ENCODE data around the gene SPAG16.
"Not testable (repeated sequence)": the region's sequence is repeated elsewhere in the genome, so short reads cannot be mapped to it uniquely, and the experiment has no call there.

Gene SPAG16

DNA sequence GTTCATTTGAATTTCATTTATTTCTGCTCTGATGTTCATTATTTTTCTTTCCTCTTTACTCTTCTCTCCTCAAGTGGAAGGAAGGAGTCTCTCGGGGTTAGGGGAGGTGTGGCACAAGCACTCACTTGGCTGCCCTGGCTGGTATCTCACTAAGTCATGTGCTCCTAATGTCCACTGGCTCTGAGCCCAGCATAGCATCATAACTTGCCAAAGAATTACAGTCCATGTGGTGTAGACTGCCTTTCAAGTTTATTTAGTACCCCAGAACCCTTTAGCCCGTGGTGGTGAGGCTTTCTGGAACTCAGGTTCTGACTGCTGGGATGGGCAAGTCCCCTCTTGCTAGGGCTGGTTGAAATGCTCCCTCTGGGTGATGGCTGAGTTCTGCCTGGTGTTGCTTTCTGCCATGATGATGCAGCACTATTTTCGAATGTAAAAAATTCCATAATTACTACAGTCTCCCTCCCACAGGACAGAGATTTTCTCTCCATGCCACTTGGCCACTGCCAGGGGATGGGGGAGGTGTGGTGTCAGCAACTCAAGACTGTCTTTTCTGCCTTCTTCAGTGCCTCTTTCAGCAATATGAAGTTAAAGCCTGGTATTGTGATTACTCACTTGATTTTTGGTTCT, 22.2 kb downstream of the SPAG16 start:
- Histone ChIP-seq H3K4me1 (ENCODE audit: insufficient read depth, low read length) (no peaks in the 10 kb centered on the region), H3K9ac (ENCODE audit: low read depth, low read length) (no peak overlapping the region), H3K9me3 (ENCODE audit: insufficient read depth, low read depth, low read length) (peaks cover 27% of the 10 kb centered on the region), H3K4me3 (ENCODE audit: low read length) (no peak overlapping the region), H3K36me3 (ENCODE audit: insufficient read depth, low read length) (peaks cover 55% of the 10 kb centered on the region), H3K27me3 (ENCODE audit: insufficient read depth, low read length) (no peaks in the 10 kb centered on the region), H3K27ac (ENCODE audit: low read depth, low read length) (no peak overlapping the region)
- 91% methylated on average over 2 of the region's 3 CpGs for WGBS

DNA sequence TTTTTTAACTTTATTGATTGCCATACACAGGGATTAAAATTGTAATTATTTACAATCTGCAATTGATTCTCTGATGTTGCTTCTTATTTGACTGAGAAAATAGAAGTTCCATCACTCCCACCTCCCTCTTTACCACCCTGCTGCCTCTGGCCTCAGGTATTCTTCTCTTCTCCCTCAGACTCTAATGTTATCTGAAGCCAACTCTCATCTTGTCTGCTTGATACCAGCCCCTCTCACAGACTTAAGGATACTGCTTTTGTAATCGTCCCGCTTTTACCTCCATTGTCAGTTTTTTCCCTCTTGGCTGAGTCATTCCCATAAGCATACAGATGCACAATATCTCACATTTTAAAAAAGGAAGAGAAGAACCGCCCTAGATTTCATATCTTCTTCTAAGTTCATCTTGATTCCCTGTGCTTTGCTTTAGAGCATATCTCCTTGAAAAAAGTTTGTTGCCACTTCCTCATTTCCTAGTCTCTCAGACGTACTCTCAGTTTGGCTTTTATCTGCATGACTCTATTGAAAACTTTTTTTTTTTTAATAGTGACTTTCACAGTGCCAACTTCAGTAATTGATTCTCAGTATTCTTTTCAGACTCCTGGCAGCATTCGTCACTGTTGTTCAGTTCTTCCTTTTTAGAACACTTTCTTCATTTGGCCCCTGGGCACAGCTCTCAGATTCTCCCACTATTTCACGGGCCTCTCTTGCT, 31.1 kb downstream of the SPAG16 start:
- Histone ChIP-seq H3K27ac (ENCODE audit: low read depth, low read length) (no peak overlapping the region), H3K36me3 (ENCODE audit: insufficient read depth, low read length) (peaks cover 27% of the 10 kb centered on the region)
- WGBS, result 89% methylated on average over 6 of the region's 6 CpGs

DNA sequence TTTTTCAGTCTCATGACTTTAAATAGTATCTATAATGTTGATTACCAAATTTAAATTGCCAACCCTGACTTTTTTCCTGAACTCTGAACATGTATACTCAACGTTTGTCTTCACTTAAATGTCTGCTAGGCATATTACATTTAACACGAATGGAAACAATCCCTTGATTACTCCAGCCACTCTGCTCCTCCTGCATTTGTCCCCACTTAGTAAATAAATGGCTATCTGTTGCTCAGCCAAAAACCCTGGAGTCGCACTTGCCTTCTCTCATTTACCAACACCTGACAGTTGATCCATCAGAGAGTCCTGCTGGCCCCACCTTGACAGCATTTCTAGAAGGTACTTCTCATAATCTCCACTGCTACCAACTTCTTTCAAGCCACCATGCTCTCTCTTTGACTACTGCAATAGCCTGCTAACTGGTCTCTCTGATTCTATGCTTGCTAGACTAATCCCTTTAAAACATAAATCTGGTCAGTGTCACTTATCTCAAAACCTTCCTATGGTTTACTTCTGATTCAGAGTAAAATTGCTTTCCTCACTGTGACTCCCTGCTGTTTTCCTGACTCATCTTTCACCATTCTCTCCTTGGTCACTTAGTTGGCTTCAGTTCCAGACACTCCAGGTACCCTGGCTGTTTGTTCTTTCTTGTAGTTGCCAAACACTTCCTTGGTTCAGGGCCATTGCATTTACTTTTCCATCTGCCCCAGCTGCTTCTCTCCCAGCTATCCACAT, 31.9 kb downstream of the SPAG16 start:
- Histone ChIP-seq H3K4me1 (ENCODE audit: insufficient read depth, low read length) (no peaks in the 10 kb centered on the region), H3K9me3 (ENCODE audit: insufficient read depth, low read depth, low read length) (no peaks in the 10 kb centered on the region), H3K27me3 (ENCODE audit: insufficient read depth, low read length) (no peaks in the 10 kb centered on the region), H3K4me3 (ENCODE audit: low read length) (no peak overlapping the region), H3K27ac (ENCODE audit: low read depth, low read length) (no peak overlapping the region), H3K36me3 (ENCODE audit: insufficient read depth, low read length) (peaks cover 25% of the 10 kb centered on the region), H3K9ac (ENCODE audit: low read depth, low read length) (no peak overlapping the region)
- WGBS, result 94% methylated on average over 3 of the region's 3 CpGs

More for the DNA sequence above, 31.1 kb downstream of the SPAG16 start:
- H3K9ac ChIP-seq (ENCODE audit: low read depth, low read length), result no peak overlapping the region
- no peak overlapping the region for H3K4me3 ChIP-seq (ENCODE audit: low read length)
- no peaks in the 10 kb centered on the region for H3K9me3 ChIP-seq (ENCODE audit: insufficient read depth, low read depth, low read length)
- H3K4me1 ChIP-seq (ENCODE audit: insufficient read depth, low read length), result no peaks in the 10 kb centered on the region
- H3K27me3 ChIP-seq (ENCODE audit: insufficient read depth, low read length), result no peaks in the 10 kb centered on the region

DNA sequence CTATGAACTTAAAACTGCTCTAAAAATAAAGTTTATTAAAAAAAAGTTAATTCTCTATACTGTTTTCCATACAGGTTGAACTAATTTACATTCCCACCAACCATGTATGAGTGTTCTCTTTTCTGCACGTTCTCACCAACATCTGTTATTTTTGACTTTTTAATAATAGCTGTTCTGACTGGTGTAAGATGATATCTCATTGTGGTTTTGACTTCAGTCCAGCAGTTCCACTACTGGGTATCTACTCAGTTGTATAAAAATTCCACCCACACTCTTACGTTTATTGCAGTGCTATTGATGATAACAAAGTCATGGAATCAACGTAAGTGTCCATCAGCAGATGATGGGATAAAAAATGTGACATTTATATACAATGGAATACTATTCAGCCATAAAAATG, 33.7 kb downstream of the SPAG16 start:
- Histone ChIP-seq H3K4me1 (ENCODE audit: insufficient read depth, low read length) (no peaks in the 10 kb centered on the region), H3K9me3 (ENCODE audit: insufficient read depth, low read depth, low read length) (no peaks in the 10 kb centered on the region), H3K36me3 (ENCODE audit: insufficient read depth, low read length) (peaks cover 20% of the 10 kb centered on the region), H3K27ac (ENCODE audit: low read depth, low read length) (no peak overlapping the region), H3K4me3 (ENCODE audit: low read length) (no peak overlapping the region), H3K9ac (ENCODE audit: low read depth, low read length) (no peak overlapping the region), H3K27me3 (ENCODE audit: insufficient read depth, low read length) (no peaks in the 10 kb centered on the region)
- 100% methylated on average over 2 of the region's 3 CpGs for whole genome bisulfite sequencing

DNA sequence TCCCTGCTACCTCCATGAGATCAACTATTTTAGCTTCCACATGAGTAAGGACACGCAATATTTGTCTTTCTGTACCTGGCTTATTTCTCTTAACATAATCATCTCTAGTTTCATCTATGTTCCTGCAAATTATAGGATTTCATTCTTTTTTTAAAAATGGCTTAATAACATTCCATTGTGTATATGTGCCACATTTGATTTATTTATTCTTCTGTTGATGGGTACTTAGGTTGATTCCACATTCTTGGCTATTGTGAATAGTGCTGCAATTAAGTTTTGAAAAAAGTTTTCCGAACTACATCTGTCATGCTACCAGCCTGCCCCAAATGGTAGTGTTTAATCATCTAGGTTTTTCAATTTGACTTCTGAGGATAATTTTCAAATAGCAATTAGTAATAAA, 36.3 kb downstream of the SPAG16 start:
- WGBS, result 98% methylated on average over 2 of the region's 2 CpGs
- no peaks in the 10 kb centered on the region for H3K4me1 ChIP-seq (ENCODE audit: insufficient read depth, low read length)
- H3K9me3 ChIP-seq (ENCODE audit: insufficient read depth, low read depth, low read length), result no peaks in the 10 kb centered on the region
- peaks cover 20% of the 10 kb centered on the region for H3K36me3 ChIP-seq (ENCODE audit: insufficient read depth, low read length)
- no peaks in the 10 kb centered on the region for H3K27me3 ChIP-seq (ENCODE audit: insufficient read depth, low read length)
- H3K4me3 ChIP-seq (ENCODE audit: low read length), result no peak overlapping the region
- H3K9ac ChIP-seq (ENCODE audit: low read depth, low read length), result no peak overlapping the region
- H3K27ac ChIP-seq (ENCODE audit: low read depth, low read length), result no peak overlapping the region

DNA sequence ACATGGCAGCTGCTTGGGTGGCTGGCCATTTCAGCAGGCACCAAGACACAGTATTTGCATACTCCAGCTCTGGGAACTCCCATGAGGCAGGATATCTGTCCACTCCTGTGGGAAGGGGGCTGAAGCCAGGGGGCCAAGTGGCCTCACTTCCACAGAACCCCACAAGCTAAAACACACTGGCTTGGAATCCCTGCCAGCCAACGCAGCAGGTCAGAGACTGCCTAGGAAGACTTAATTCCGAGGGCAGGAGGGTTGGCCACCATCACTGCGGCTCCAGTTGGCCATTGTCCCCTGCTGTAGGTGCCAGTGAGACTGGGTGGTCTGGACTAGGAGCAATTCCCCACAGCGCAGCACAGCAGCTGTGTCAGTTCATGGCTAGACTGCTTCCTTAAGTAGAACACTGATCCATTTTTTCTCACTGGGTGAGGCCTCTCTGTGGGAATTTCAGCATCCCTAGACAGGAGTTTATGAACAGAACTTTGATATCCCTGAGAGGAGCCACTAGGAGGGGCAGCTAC, 52.0 kb downstream of the SPAG16 start:
- no peak overlapping the region for H3K4me3 ChIP-seq (ENCODE audit: low read length)
- no peaks in the 10 kb centered on the region for H3K4me1 ChIP-seq (ENCODE audit: insufficient read depth, low read length)
- H3K9ac ChIP-seq (ENCODE audit: low read depth, low read length), result no peak overlapping the region
- 0 out of 2 replicates have a peak, but pooled peaks cover 6% of the 10 kb centered on the region for H3K36me3 ChIP-seq (ENCODE audit: insufficient read depth, low read length)
- H3K9me3 ChIP-seq (ENCODE audit: insufficient read depth, low read depth, low read length), result peaks cover 41% of the 10 kb centered on the region
- H3K27ac ChIP-seq (ENCODE audit: low read depth, low read length), result no peak overlapping the region
- WGBS, result 96% methylated on average over 4 of the region's 4 CpGs
- H3K27me3 ChIP-seq (ENCODE audit: insufficient read depth, low read length), result no peaks in the 10 kb centered on the region

DNA sequence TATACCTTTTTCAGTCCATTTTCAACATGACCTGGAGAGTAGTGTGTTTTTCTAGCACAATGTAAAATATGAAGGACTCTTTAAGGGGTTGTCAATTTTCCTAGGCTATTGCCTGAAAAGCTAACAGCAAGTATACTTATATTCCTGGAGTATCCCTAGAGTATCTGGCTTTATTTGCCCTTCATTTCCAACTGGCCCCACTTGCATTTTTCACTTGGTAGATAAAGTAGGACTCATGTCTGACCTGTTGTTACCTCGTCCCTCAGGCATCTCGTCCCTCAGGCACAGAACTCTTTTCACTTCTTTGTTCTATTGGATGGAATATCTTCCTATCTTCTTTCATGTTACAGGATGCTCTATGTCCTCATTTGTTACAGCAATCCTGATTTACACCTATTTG, 69.2 kb downstream of the SPAG16 start:
- no peaks in the 10 kb centered on the region for H3K9me3 ChIP-seq (ENCODE audit: insufficient read depth, low read depth, low read length)
- H3K9ac ChIP-seq (ENCODE audit: low read depth, low read length), result no peak overlapping the region
- no peak overlapping the region for H3K4me3 ChIP-seq (ENCODE audit: low read length)
- no peaks in the 10 kb centered on the region; the same call in 1 of the 2 replicates for H3K4me1 ChIP-seq (ENCODE audit: insufficient read depth, low read length)
- no peak overlapping the region for H3K27ac ChIP-seq (ENCODE audit: low read depth, low read length)
- H3K27me3 ChIP-seq (ENCODE audit: insufficient read depth, low read length), result no peaks in the 10 kb centered on the region
- 79% methylated on average over 2 of the region's 2 CpGs for WGBS
- no peaks in the 10 kb centered on the region for H3K36me3 ChIP-seq (ENCODE audit: insufficient read depth, low read length)

DNA sequence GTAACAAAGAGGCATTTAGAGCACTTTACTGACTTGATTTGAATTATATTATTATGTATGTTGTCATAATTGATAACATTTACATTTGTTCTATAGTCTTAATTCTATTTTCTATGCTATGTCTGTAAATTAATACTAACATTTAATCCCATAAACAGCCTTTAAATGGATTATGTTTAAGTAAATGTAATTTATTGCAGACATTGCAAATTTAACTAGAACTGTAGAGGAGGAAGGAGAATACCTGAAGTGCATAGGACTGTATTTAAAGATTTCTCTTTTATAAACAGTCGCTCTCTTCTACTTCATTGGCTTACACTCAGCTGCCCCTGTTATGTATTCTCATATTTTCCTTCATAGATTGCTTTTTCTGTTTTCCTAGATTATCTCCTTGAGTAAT, 92.4 kb downstream of the SPAG16 start:
- no peak overlapping the region for H3K27ac ChIP-seq (ENCODE audit: low read depth, low read length)
- H3K9me3 ChIP-seq (ENCODE audit: insufficient read depth, low read depth, low read length), result no peaks in the 10 kb centered on the region
- H3K9ac ChIP-seq (ENCODE audit: low read depth, low read length), result no peak overlapping the region
- no peaks in the 10 kb centered on the region for H3K4me1 ChIP-seq (ENCODE audit: insufficient read depth, low read length)
- no peak overlapping the region for H3K4me3 ChIP-seq (ENCODE audit: low read length)
- H3K36me3 ChIP-seq (ENCODE audit: insufficient read depth, low read length), result no peaks in the 10 kb centered on the region
- no peaks in the 10 kb centered on the region for H3K27me3 ChIP-seq (ENCODE audit: insufficient read depth, low read length)
- no CpG with 5 or more reads among the region's 1 CpG for WGBS

DNA sequence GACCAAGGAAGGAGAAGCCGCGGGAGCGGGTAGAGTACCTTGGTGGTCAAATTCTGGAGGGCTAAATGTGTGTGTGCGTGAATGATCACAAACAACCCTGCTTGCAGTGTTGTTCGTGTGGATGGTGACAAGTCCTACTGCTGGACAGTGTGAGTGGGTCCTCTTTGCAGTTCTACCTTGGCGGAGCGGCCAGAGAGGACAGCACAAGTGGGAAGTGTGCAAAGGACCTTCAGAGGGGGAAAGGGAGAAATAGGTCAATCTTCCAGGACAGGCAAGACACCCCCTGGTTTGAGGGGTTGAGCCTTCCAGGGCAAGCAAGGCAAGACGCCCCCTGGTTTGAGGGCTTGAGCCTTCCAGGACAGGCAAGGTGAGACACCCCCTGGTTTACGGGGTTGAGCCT, 122.8 kb downstream of the SPAG16 start:
- not testable (repeated sequence) for H3K36me3 ChIP-seq (ENCODE audit: insufficient read depth, low read length); H3K4me3 ChIP-seq (ENCODE audit: low read length); H3K27me3 ChIP-seq (ENCODE audit: insufficient read depth, low read length); H3K9ac ChIP-seq (ENCODE audit: low read depth, low read length); H3K27ac ChIP-seq (ENCODE audit: low read depth, low read length); H3K9me3 ChIP-seq (ENCODE audit: insufficient read depth, low read depth, low read length); H3K4me1 ChIP-seq (ENCODE audit: insufficient read depth, low read length)
- 92% methylated on average over 9 of the region's 9 CpGs for WGBS

DNA sequence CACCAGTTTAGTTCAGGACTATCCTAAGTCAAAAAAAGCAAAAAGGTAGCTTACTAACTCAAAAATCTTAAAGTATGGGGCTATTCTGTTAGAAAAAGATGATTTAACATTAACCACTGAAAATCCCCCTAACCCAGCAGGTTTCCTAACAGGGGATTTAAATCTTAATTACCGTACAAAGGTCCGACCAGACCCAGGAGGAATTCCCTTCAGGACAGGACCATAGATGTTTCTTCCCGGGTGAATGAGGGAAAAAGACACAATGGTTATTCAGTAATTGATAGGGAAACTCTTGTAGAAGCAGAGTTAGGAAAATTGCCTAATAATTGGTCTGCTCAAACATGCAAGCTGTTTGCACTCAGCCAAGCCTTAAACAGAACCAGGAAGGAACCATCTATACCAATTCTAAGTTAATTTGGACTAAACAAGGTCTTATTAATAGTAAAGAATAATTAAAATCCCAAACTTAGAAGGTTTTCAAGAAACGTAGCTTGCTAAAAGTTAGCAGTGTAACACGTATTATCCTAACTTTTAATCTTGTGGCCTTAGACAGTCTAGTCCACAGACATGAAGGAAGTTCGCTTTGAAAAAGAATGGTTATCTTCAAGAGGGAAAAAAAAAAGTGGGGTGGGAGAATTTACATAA, 124.3 kb downstream of the SPAG16 start:
- 82% methylated on average over 6 of the region's 6 CpGs for WGBS
- H3K27me3 ChIP-seq (ENCODE audit: insufficient read depth, low read length); H3K4me3 ChIP-seq (ENCODE audit: low read length); H3K36me3 ChIP-seq (ENCODE audit: insufficient read depth, low read length); H3K4me1 ChIP-seq (ENCODE audit: insufficient read depth, low read length); H3K9me3 ChIP-seq (ENCODE audit: insufficient read depth, low read depth, low read length); H3K9ac ChIP-seq (ENCODE audit: low read depth, low read length); H3K27ac ChIP-seq (ENCODE audit: low read depth, low read length): not testable (repeated sequence)

DNA sequence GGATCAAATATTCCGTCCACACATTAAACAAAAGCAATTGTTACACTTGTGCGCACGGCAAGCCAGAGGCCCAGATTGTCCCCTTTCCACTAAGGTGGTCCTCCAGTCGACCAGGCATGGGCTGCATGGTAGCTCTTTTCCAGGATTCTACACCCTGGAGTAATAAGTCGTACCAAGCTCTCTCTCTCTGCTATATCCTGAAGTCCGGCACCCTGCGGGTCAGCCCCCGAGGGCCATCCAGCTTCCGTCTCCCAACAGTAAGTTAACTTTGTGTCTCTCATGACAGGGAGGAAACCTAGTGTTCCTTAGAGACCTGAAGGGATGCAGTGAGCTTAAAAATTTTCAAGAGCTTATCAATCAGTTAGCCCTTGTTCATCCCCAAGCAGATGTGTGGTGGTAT, 126.4 kb downstream of the SPAG16 start:
- H3K9me3 ChIP-seq (ENCODE audit: insufficient read depth, low read depth, low read length); H3K27me3 ChIP-seq (ENCODE audit: insufficient read depth, low read length): not testable (repeated sequence)
- WGBS, result 96% methylated on average over 9 of the region's 9 CpGs

More for the DNA sequence above, 126.4 kb downstream of the SPAG16 start:
- H3K36me3 ChIP-seq (ENCODE audit: insufficient read depth, low read length); H3K27ac ChIP-seq (ENCODE audit: low read depth, low read length); H3K4me1 ChIP-seq (ENCODE audit: insufficient read depth, low read length); H3K9ac ChIP-seq (ENCODE audit: low read depth, low read length); H3K4me3 ChIP-seq (ENCODE audit: low read length): not testable (repeated sequence)
